Stromal cell of bone marrow (primary cell): ENCODE data around the gene ATP2B3.
A peak's percentile ranks its signal among the peaks of the same experiment; 100 is the strongest.

Experiments used
- DNase-seq: peaks from one replicate; pipeline ENCODE4 v3.0.0-alpha.2; 2012; ENCODE audit warnings: low read depth

ATP2B3 gene

DNA sequence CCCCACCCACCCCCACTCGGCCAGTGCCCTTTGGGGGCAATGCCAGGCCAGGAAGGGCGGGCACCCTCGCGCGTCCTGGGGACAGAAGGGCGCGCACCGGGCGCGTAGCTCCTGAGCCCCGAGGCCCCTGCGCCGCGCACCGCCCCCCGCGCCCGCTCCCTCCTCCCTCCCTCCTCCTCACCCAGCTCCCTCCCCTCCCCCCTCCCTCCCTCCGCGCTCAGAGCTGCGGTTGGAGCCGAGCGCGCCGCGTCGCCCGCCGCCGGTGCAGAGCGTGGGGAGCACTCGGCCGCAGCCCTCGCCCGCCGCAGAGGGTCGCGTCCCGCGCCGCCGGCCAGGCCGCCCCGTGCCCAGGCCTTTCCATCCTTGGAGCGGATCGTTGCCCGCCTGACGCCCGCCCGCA, at the start of gene ATP2B3:
Gene ATP2B3 (plus strand): TSS at position 220 of the 400 bp plus-strand sequence. CDS start 18,606 bp downstream, outside the sequence.
- DNase-seq: no peak

DNA sequence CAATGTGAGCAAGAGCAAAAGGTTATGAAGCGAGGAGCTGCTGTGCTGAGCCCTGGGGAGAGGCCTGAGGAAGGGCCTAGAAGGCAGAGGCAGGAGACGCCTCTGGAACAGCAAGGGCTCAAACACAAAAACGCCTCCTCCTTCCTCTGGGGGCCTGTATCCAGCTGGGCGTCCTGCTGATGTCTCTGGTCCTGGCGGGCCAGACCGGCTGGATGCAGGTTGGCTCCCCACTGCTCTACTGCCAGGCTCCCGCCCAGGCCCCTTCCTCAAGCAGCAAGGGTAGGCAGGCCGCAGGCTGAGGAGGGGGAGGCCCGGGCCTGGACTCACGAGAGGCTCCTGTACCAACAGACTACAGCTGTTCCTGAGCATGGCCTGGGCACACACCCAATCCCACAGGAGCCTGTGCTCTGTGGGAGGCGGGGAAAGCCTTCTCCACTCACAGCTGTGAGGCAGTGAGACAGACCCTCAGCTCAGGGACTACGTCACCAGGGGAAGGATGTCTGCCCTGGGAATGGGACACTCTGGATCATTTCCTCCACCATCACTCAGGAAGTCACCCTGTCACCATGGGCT, 49.3 kb upstream of the ATP2B3 start:
- no peak for DNase-seq

DNA sequence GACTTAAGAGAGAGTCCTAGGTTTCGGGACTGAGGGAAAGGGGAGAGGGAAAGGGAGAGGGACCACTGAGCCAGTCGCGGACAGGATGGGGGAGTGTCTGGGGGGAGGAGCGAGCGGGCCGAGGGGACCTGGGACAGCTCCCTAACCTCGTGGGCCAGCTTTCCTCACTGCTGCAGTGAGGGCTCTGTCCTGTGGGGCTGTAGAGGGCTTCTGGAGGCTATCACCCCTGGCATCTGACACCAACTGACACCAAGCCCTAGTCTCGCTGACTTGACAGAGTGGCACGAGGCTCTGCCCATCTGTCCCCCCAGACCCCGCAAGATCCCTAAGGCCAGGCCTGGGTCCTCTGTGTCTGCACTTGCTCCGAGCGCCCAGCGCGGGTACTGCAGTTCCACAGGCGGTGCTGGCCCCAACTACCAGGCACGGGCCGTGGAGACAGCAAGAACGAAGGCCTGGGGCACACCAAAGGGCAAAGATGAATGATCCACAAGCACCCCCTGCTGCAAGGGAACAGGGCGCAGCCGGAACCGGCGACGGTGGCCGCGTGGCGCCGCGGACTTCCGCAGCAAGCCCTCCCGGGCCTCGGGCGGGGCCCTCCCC, 47.5 kb upstream of the ATP2B3 start:
- DNase-seq: no peak

DNA sequence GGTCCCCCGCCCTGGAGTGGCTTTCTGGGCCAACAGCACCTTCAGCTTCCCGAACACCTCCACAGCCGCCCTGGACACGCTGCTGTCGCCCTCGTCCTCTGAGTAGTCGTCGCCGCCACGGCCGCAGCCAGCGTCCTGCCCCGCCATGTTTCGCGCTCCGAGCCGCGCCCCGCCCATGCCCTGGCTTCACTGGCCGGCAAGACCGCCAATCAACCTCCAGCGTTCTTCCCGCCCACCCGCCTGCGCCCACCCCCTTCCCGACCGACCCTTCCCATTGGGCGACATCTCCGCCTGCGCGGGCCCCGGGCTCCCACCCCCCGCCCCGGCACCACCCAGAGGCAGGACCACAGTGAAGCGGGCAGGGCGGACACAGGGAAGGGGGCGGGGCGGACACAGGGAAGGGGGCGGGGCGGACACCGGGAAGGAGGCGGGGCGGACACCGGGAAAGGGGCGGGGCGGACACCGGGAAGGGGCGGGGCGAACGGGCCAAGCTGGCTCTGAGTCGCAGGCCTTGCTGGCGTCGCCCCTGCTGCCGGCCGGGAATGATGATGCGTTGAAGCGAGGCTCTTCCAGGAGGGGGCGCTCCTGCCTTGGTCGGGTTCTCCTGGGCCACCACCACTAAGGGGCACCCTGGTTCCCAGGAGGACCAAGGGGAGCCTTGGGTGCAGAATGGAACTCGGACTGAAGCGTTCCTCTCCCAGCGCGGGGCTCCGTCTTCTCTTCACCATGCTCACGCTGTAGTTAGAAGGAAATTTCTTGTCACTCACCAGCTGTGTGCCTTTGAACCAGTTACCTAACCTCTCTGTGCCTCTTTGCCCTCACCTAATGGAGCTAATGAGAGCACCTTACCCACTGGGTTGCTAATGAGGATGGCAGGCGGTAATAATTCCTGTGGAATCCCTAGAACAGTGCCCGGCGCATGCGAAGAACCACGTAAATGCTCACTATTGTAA, 46.8 kb upstream of the ATP2B3 start, which contains the start of gene HAUS7:
Gene HAUS7 (minus strand): TSS at position 166 of the 953 bp plus-strand sequence. CDS start 19 bp downstream, at position 147.
- DNase-seq: peak; percentile 71

DNA sequence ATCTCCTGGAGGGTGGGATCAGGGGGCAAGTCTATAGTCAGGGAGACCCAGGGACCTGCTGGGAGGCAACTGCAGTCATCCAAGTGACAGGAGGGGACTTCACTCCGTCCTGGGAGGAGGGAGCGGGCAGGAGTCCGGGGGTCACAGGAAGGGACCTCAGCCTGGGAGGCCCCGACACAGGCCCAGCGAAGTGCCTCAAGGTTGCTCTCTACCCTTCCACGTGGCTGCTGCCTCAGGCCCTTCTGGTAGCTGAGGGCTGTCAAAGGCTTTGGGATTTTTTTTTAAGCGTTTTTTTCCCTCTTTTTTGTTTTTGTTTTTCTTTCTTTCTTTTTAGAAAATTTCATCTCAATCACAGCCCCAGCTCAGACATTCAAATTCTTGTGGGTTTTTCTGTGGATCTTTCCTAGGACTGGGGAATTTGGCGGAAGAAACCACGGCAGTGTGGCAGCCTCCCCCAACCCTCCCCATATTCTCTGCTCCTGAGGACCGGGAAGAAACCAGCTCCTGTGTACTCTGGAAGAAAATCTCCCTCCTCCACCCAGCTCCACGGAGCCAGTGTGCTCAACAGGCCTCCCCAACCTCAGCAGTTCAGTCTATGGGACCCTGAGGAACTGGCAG, 45.7 kb upstream of the ATP2B3 start:
- DNase-seq: no peak

DNA sequence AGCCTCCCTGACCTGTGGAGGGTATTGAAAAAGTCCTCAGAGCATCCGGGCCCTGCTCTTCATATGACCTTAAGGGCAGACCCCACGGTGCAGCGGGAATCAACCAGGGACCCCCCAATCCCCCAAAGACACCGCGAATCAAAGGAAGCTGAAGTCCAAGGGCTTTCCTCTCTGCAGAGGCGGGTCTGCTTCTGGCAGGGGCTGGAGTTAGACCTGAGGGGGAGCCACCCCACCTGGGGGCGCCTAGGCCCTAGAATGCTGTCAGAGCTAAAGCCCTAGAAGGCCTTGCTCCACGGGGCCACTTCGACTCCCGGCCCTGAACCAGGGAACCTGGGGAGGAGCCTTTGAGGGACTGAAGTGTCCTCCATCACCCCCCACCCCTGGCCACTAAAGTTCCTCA, 44.3 kb upstream of the ATP2B3 start:
- no peak for DNase-seq

DNA sequence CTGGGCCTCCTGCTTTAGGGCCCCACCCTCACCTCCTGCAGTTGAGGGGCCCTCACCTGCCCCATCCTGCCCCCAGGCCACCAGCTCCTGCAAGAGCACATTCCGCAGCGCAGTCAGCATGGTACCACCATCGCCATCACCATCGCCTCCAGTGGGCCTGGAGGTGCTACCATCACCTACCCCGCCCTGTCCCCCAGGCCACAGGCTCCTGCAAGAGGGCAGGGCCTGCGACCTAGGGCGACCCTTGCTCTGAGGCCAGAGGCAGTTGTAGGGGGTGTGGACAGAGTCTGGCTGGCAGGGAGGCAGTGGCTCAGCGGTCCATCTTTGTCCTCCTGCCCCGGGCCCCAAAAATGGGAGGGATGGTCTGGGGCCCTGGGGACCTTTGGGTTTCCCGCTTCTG, 43.2 kb upstream of the ATP2B3 start:
- no peak for DNase-seq

DNA sequence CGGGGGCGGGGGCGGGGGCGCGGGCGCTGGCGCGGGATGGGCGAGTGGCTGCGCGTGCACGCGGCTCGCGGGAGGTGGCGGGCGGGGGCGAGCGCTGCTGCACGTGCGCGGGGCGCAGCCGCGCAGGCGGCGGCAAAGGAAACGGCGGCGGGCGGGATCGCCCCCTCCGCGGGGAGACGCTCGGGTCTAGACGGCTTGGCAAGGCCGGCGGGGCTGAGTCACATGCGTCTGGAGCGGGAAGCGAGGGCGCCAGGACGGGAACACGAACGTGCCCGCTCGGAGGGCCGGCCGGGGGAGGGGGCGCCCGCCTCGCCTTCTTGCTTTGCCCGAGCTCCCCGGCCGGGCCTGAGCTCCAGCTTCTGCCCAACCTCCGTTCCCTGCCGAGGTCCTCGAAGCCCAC, 42.7 kb upstream of the ATP2B3 start:
- DNase-seq: no peak

DNA sequence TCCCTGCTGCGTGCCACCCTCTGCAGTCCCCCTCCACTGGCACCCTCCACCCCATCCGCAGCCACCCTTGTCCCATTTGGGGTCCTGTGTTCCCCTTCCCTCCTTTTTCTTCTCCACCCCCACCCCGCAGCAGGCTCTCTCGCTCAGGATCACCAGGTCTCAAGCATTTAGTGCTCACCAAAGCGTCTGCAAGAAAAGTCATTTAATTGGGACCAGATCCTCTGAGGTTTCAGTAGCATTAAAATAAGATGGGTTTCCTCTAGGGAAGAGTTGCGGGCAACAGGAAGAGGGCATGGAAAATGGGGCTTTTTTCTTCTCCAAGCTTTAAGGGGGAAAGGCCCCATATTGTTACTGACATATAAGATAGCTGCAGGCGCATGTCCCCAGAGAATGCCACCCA, 42.2 kb upstream of the ATP2B3 start:
- no peak for DNase-seq

DNA sequence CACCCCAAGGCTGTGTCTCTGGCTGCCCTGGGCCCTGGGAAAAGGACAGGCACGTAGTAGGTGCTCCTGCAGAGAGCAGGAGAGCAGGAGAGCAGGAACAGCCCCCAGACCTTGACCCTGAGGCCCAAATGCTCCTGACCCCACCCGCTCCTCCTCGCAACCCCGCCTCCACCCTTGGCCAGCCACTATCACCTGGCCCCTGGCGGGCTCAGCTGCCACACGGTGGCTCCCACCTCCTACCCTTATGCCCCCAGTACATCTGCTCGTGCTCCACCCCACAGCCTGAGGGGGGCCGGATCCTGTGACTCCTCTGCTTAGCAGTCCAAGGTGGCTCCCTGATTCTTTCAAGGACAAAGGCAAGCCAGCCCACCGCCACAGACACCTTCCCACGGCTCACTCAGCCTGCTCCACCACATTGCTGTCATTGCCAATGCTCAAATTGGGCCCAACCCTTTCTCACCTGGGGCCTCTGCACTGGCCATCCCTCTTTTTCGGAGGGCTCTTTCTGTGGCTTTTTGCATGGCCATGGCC, 41.6 kb upstream of the ATP2B3 start:
- no peak for DNase-seq

DNA sequence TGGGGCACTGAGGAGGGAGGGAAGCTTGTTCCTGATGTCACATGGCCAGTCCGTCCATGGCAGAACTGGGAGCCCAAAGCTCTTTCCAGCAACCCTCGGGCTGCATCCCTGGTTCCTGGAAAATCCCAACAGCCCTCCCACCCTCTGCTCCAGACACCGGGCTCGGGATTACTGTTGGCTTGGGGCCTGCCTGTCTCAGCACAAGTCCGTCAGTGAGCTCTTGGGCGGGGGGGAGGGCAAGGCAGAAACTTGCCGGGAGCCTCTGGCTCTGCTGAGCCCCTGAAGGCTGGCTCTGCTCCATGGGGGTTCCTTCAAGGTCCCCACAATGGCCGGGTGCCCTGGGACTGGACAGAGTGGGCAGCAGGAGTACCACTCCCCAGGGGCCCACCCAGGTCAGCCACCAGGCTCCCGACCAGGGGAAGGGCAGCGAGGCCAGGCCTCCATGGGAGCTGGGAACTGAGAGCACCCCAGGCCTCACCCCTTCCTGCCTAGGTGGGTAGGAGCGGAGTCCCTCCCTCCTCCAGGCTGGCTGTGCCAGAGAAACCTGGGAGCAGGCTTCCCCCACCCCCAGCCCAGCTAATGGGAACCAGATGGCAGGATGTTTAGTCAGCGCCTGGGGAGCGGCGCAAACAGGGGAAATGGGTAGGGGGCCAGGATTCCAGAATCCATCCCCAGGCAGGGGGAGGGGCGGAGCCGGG, 40.6 kb upstream of the ATP2B3 start:
- DNase-seq: no peak

DNA sequence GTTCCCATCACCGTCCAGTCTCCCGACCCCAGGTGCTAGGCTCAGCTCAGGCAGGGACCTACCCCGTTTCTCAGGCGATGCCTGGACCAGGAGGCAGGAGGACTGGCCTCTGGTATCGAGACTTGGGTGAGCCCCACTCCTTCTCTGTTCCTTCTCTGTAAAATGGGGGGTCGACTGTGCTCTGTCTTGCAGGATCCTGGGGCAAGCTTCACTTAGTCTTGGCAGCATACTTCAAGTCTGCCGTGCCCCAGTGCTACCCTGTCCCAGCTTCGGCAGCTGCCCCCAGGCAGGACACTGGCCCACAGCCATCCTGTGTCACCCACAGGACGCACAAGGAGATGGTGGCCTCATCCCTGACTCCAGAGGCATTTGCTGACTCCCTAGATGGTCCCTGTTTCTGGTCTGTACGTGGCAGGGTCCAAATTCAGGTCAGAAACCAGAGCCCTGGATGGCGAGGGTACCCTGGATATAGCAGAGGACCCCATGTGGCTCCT, 40.0 kb upstream of the ATP2B3 start:
- no peak for DNase-seq

DNA sequence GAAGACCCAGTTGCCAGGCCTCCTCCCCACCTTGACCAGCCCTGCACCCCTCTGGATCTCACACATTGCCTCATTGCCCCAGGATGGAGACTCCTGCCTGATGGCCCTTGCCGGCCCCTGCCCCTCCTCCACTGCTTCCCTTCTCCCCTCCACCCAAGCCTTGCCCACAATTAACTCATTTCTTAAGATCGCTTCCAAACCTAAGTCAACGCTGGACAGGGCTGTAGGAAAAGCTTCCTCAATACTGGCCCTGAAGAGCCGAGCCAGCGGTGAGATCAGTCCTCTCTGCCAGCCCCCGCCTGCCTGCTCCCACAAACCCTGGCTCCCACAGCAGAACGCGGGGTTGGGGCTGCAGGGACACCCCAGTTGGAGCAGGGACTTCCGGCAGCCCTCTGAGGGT, 39.5 kb upstream of the ATP2B3 start:
- DNase-seq: no peak

DNA sequence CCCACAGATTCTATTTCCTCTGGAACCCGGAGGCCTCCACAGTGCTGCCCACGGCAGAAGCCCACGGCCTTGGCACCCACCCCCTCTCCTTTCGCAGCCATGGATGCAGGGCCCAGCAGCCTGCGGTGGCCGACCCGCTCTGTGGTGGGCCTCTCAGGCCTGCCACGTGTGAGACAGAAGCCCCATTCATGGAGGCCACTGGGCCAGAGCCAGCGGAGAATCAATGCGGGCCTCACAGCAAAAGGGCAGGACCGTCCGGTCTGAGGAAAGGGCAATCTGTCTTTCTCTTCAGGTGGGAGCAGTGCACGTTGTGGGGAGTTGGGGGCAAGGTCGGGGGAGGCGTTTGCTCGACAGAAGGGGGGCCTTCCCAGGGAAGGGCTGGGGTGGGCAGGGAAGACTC, 38.7 kb upstream of the ATP2B3 start:
- no peak for DNase-seq

DNA sequence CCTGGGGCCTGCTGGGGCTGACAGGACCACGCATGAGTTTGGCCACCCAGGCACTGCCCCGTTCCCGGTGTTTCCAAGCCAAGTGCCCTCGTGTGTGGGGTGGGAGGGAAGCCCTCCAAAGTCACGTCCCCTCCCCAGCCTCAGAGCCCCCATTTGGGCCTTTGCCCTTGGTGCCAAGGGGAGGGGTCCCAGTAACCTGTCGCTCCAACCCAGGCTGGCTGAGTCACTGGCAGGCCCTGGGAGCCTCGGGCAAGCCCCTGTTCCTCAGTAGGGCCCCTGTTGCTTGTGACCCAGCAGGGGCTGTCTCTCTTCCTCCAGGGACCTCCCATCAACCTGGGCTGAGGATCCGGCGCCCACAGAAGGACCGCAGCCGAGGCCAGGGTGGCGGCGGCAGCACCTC, 36.4 kb upstream of the ATP2B3 start:
- DNase-seq: no peak

DNA sequence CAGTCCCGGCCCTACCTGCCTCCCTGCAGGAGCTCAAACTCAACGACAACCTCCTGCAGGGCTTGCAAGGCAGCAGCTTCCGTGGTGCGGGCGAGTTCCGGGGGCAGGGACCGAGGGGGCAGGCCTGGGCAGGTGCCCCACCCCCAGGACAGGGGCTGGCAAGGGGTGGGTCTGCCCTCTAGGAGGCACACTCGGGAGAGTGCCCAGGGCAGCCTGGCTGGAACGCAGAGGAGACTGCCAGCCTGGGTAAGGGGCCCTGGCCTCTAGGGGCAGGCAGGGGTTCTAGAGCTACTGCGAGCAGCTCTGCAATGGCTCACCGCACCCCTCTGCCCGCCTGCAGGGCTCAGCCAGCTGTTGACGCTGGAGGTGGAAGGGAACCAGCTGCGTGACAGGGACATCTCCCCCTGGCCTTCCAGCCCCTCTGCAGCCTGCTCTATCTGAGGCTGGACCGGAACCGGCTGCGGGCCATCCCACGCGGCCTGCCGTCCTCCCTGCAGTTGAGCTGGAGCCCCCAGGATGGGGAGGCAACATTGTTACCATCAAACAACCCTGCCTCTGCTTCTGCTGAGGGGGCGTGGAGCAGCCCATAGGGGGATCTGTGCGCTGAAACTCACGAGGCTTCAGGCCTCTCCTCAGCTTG, 34.9 kb upstream of the ATP2B3 start:
- DNase-seq: no peak

DNA sequence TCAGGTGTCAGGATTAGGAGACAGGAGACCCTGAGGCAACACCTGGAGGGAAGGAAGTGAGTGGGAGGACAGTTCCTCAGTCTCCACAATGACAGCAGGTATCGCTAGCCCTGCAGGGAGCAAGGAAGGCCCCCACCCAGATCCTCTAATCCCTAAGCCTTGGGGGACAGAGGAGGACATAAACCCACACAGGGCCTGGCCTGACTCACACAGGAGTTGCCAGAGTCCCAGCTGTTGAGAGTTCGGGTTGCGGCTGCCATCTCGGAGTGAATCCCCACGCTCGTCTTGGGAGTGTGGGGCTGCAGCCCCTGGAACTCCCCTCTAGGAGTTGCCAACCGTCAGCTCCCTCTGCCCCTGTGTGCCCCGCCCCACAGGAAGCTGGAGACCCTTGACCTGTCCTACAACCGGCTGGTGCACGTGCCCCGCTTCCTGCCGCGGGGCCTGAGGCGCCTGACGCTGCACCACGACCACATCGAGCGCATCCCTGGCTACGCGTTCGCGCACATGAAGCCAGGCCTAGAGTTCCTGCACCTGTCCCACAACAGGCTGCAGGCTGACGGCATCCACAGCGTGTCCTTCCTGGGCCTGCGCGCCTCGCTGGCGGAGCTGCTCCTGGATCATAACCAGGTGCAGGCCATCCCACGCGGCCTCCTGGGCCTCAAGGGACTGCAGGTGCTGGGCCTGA, 31.9 kb upstream of the ATP2B3 start:
- no peak for DNase-seq

DNA sequence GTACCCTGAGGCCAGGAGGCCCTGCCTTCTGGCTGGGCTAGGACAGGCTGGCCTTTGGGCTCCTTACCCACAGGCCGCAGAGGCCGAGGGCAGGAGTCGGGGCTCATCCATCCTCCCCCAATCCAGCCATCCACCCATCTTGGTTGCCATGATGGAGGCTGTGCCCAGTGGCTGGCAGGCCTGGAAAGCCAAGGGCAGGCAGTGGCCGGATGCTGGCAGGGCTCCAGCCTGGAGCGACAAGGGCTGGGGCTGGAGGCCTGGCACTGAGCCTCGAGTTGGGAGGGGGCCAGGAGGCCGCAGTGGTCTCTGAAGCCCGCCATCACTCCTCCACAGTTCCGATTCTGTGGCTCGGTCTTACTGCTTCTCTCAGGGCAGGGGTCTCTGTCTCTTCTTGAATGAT, 31.3 kb upstream of the ATP2B3 start:
- no peak for DNase-seq

DNA sequence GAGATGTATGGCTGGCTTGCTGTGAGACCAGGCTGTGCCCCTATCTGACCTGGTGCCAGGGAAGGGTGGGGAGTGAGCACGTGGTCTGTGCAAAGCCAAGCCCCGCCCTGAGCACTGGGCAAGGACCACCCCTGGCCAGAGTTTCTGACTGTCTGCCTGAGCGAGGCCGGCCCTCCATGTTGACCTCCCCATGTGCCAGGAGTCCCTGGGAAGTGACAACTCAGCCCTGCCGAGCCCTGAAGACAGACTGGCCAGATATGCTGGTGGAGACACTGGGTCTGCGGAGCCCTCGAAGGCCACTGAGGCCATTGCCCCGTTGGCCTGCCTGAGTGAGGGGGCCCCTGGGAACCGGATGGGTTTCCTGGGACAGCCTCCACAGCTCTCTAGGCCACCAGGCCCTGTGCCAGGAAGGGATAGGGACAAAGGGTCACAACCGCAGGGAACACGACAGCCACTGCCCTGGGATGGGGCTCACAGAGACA, 29.8 kb upstream of the ATP2B3 start:
- DNase-seq: no peak

DNA sequence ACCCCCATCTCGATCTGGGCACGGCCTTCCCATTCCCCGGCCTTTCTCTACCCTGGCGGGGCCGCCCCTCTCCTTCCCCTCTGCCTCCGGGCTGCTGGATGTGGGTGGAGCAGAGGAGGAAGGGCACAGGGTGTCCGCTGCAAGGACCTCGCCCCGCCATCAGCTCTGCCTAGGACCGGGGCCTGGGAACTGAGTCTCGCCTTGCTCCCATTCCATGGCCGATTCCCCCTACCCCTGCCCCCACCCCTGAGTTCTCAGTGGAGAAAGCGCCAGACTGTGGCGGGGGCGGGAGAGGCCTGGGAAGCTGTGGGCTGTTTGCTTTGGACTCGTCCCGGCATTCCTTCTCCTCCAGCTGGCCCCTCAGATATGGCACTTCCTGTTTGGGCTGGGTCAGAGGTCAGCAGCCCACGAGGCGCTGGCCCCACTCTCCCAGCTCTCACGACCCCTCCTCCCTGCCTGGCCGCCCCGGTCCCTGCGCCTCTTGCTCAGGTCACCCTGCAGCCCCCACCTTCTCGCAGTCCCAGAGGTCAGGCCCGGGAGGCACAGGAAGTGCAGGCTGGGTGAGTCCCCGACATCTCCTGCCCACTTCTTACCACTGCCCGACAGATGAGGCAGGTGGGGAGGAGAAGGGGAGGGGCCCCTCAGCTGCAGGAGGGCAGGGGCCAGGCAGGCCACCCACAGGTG, 29.1 kb upstream of the ATP2B3 start:
- no peak for DNase-seq
